SIG-M5 treated with dmso at 0.1 percent for 504 hours (cell line): ENCODE data around the gene APBA2.

ENCODE experiments used
- DNase-seq: peaks from one replicate; lab custom pipeline; 2025; ENCODE audit not compliant: unreplicated experiment; lab: John Stamatoyannopoulos, UW

Gene APBA2

GRCh38 chr15:29098652-29099051 is 212.9 kb downstream of the APBA2 start:
- DNase-seq, result no peak

DNA sequence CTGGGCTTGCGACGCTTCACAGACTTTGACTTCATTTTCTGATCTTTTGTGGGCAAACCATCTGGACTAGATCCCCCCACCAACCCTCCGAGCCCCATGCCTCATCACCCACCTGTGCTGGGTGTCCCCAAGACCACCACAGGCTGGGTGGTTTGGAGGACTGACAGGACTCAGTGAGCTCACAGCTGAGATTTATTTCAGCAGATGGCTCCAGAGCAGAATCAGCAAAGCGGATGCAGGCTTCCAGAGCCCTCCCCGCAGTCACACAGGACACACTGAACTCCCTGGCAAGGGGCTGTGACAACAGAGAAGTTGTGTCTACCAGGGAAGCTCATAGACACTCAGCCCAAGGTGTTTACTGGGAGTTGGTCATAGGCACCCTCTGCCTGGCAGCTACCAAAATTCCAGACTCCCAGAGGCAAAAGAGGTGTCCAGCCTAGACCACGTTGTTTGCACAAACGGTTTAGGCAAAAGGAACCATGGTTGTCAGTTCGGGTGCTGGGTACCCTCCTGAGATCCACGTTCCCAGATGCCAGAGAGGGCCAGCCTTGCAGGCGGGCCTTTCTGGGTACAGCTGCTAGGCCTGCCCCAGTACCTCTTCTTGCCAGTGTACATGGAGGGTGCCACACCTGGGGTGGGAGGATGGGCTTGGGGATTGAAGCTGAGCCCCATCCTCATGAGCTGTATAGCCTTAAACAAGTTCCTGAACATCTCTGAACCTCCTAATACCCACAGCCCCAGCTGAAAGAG is 213.5 kb downstream of the APBA2 start:
- no peak for DNase-seq

- no peak for DNase-seq
Observed at GRCh38 chr15:29100486-29101000, 214.8 kb downstream of the APBA2 start.

- no peak for DNase-seq
Observed at GRCh38 chr15:29101491-29101890, 215.7 kb downstream of the APBA2 start.

GRCh38 chr15:29102173-29102794 is 216.5 kb downstream of the APBA2 start:
- DNase-seq, result peak; percentile 10

DNA sequence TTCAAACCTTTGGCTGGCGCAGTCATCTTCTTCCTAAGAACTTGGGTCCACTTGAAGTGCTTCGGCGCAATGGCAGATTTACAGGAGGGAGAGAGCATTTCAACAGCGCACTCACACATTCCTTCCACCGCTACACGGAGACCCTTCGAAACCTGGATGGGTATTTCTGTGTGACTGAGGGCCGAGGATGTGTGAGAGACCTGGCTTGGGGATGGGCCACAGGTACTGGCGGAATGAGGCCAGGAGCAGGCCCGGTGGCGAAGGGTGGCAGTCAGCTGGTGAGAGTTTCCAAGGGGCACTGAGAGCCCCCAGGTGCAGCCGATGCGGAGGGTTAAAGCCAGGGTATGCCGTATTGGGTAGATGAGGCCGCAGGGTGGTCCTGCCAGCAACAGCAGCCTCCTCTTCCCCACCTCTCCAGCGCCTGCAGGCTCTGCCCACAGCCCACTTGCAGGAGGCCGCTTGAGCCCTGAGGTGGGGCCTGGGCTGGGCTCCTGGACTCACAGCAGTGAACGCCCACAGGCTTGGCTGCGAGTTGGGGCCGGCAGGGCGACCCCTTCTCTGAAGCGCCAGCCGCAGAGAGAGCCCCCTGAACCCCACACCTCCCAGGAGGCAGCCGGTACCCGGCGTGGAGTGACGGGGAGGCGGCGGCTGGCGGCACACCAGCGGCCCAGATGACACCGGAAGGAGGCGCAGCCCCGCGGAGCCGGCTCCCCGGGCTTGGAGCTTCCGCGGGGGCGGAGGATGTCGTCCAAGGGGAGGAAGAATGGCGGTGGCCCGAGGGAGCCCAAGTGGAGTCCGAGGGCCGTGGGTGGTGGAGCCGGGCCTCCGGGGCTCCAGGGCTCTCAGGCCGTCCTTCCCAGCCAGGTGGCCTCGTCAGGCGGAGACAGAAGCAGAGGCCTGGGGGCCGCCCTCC is 217.4 kb downstream of the APBA2 start:
- no peak for DNase-seq

GRCh38 chr15:29103824-29104565 is 218.2 kb downstream of the APBA2 start:
- DNase-seq, result peak; percentile 1

DNA sequence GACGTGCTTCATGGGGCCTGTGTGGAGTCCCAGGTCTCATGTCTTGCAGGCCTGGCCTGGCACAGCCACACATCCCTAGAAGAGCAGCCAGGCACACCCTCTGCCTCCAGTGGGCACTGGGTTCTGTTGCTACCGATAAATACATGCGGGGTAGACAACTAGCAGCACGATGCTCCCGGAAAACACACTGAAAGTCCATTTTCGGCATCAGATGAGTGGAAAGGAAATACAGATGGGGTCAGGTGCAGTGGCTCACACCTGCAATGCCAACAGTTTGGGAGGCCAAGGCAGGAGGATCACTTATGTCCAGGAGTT is 218.7 kb downstream of the APBA2 start:
- DNase-seq, result no peak

DNA sequence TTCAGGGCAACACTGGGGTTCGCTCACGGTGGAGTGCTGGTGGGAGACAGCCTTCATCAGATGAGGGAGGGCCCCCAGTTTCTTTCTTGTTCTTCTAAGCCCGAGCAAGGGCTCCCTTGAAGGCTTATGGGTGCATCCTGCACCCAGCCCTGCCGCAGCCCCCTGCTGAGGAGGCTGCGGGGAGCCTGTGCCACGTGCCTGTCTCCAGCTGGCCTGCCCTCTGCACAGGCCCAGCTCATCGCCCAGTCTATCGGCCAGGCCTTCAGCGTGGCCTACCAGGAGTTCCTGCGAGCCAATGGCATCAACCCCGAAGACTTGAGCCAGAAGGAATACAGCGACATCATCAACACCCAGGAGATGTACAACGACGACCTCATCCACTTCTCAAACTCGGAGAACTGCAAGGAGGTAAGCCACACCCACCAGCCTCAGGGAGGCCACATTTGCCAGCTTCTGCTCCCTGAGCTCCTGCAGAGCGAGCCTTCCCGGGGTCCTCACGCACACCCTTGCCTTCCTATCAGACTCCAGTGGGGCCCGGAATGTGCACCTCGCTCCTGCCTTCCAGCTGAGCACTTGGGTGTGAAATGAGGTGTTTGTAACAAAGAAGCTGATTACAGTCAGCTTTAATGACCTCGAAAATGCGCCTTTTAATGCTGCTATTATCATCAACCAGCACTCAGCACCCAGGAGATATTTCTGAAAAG is 219.5 kb downstream of the APBA2 start:
- no peak for DNase-seq

DNA sequence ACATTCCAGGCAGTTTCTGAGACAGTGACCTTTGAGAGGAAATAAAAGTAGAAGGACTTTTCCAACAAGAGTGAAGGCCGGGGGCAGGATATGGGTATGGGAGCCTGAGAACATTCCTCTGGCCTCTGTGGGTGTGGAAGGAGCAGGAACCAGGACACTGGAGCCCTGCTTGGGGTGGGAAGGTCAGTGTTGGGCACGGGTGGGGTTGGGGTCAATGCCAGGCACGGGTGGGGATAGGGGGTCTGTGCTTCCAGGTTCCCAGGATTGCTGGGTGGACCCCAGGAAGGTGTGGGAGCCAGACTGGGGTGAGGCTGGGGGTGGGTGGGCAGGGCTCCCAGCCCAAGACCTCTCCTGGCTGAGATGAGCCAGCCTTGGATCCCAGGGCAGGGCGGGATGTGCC is 220.3 kb downstream of the APBA2 start:
- DNase-seq, result no peak

DNA sequence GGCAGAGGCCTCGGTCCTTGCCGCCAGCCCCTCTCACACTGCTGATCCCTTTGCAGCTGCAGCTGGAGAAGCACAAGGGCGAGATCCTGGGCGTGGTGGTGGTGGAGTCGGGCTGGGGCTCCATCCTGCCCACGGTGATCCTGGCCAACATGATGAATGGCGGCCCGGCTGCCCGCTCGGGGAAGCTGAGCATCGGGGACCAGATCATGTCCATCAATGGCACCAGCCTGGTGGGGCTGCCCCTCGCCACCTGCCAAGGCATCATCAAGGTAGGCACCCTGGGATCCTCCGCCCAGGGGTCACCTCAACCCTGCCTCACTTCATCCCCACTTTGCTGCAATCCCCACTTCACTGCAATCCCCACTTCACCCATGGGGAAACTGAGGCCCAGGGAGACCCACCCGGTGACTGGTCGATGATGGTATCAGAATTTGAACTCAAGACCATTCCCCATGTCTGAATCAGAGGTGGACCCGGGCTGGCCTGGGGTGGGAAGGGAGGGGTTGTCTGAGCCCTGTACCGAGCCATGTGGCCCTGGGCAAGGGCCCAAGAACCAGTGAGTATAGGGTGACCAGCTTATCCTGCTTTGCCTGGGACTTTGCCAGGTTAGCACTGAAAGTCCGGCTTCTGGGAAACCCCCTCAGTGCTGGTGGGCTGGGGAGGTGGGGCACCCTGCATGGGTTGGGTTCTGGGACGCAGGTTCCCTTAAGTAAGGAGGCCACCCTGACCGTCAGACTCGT is 220.9 kb downstream of the APBA2 start:
- no peak for DNase-seq

DNA sequence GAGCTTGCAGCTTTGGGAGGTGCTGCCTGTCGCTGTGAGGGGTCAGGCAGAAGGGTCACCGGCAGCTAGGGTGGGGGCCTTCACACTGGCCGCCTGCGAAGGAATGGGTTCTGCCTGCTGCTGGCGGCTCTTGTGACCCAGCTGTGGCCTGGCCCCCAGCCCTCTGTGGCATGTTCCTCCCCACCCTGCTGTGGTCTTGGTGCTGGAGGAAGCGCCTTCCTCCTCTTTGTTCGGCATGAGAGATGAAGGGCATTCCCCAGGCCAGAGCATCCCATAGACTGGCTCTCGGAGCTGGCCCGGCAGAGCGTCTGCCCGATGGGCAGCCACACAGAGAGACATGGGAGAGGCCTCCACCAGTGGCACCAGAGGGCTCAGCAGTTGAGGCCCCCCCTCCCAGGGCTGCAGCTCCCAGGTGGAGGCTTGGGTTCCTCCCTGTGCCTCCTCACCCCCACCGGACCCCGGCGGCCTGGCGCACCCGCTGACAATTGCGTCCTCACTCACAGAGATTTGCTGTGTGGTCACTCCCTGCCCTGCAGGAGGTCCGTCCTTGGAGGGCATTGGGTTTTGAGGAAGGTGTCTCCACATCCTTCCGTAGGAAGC is 221.6 kb downstream of the APBA2 start:
- no peak for DNase-seq

GRCh38 chr15:29107971-29108645 is 222.3 kb downstream of the APBA2 start:
- DNase-seq, result no peak

- DNase-seq, result no peak
Observed at GRCh38 chr15:29109762-29110161, 224.0 kb downstream of the APBA2 start.

DNA sequence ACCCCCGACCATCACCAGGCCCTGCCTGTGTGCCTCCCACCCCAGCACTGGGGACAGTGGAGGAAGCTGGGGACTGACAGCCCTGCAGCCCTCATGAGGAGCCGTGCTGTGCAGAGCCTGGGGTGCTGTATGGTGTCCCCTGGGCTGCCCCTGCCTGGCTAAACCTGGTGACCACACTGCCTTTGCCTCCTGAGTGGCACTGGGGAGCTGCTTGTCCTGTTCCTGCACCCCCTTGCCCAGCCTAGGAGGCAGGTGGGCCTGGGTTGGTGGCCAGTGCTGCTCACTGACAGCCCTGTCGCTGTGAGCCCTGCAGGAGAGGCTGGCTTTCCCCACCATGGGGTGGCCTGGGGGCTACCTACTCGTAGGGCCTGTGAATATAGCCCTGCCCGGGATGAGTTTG is 224.4 kb downstream of the APBA2 start:
- DNase-seq, result no peak

DNA sequence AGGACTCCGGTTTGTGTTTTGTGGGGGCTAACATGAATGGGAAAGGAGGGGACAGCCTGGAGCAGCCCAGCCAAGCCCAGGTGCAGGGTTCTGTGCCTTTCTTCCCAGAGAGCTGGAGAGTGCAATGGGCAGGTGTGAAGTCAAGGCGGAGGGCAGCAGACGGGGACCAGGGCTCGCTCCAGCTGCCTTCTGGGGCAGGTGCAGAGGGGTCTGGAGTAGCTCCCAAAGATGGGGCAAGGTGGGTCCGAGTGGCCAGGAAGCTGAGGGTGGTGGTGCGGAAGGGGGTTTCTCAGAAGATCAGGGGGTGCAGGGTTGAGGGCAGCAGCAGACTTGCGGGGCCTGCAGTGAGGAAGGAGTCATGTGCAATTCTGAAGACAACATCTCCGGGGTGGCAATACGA is 225.0 kb downstream of the APBA2 start:
- DNase-seq, result no peak

DNA sequence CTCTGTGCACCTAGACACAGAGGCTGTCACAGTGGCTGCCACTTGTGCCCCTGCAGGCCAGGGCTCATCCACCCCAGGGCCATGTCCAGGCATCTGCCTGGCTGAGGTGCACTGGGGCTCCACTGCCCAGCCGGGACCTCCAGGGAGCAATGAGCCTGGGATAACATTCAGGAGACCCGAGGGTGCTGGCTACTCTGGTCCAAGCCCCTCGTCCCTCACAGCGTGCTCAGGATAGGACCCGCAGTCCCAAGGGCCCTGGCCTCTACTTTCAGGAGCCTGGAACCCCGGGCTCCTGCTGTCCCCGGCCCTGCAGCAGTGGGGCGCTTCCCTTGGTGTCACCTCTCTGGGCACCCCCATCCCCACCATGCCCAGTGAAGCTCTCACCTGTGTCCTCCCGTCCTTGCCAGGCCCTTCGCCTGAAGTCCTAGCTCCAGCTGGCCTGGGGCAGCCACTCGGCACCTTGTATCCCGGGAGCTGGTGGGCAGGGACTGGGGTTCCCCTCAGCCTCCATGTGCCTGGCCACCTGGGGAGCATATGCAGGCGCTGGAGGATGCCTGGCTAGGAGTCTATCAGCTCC is 226.0 kb downstream of the APBA2 start:
- no peak for DNase-seq
